GM23248 (cell line): ENCODE data around the gene MCIDAS. TPM values are rescaled to one million over a fixed set of nuclear protein-coding genes. Genes with fewer than 3 reads are reported as not detected.

ENCODE experiments used
- DNase-seq: peaks from one replicate; pipeline ENCODE4 v3.0.0-alpha.2; 2015
- H2AFZ ChIP-seq: fragments of 200-600 bp; sonication (generic); 2 replicates; pipeline ENCODE4 v1.6.1; 2016; ENCODE audit warnings: antibody characterized with exemption
- H3F3A ChIP-seq: fragments of 200-600 bp; sonication (generic); 2 replicates; pipeline ENCODE4 v1.6.1; 2016; ENCODE audit warnings: mild to moderate bottlenecking, antibody characterized with exemption, mixed run types; ENCODE audit not compliant: insufficient read depth
- H3K27ac ChIP-seq: fragments of 200-600 bp; sonication (generic); 2 replicates; pipeline ENCODE4 v1.5.1; 2016; ENCODE audit warnings: mild to moderate bottlenecking
- H3K27me3 ChIP-seq: fragments of 200-600 bp; sonication (generic); replicated peaks from 2 replicates; pipeline ENCODE4 v1.6.1; 2016; ENCODE audit warnings: mild to moderate bottlenecking; ENCODE audit not compliant: insufficient read depth
- H3K36me3 ChIP-seq: fragments of 200-600 bp; sonication (generic); 2 replicates; pipeline ENCODE4 v1.6.1; 2016; ENCODE audit warnings: low read depth, mild to moderate bottlenecking
- H3K4me1 ChIP-seq: fragments of 200-600 bp; sonication (generic); 2 replicates; pipeline ENCODE4 v1.6.1; 2016; ENCODE audit warnings: mild to moderate bottlenecking; ENCODE audit not compliant: insufficient read depth
- H3K4me2 ChIP-seq: fragments of 200-600 bp; sonication (generic); one replicate; pipeline ENCODE4 v1.6.1; 2016; ENCODE audit warnings: mild to moderate bottlenecking; ENCODE audit not compliant: unreplicated experiment
- H3K4me3 ChIP-seq: fragments of 200-600 bp; sonication (generic); 2 replicates; pipeline ENCODE4 v1.5.1; 2016; ENCODE audit warnings: mild to moderate bottlenecking
- H3K79me2 ChIP-seq: fragments of 200-600 bp; sonication (generic); 2 replicates; pipeline ENCODE4 v1.6.1; 2016; ENCODE audit warnings: mild to moderate bottlenecking; ENCODE audit not compliant: insufficient read depth
- H3K9ac ChIP-seq: fragments of 200-600 bp; sonication (generic); 2 replicates; pipeline ENCODE4 v1.6.1; 2016; ENCODE audit warnings: mild to moderate bottlenecking
- H3K9me2 ChIP-seq: fragments of 200-600 bp; sonication (generic); 2 replicates; pipeline ENCODE4 v1.6.1; 2016; ENCODE audit warnings: mixed run types, mild to moderate bottlenecking, moderate library complexity; ENCODE audit not compliant: insufficient read depth
- H3K9me3 ChIP-seq: fragments of 200-600 bp; sonication (generic); one replicate; pipeline ENCODE4 v1.6.1; 2017; ENCODE audit warnings: low read depth
- H4K20me1 ChIP-seq: fragments of 200-600 bp; sonication (generic); 2 replicates; pipeline ENCODE4 v1.6.0; 2016; ENCODE audit not compliant: insufficient read depth
- EZH2 ChIP-seq: fragments of 200-600 bp; sonication (generic); IDR thresholded peaks from 2 replicates; pipeline ENCODE4 v1.6.1; 2018; ENCODE audit warnings: antibody characterized with exemption, mild to moderate bottlenecking; ENCODE audit not compliant: insufficient read depth, poor library complexity, severe bottlenecking
- EZH2phosphoT487 ChIP-seq: fragments of 200-600 bp; sonication (generic); IDR thresholded peaks from 2 replicates; pipeline ENCODE4 v1.6.1; 2018; ENCODE audit warnings: antibody characterized with exemption, moderate library complexity, mild to moderate bottlenecking, low read depth; ENCODE audit not compliant: insufficient read depth
- WGBS, 2 experiments: methylation state at CpG; one replicate each; pipeline ENCODE4 v1.1.6; 2015 to 2017; ENCODE audit warnings: low lambda C conversion rate in 2 of 2, low coverage in 1 of 2; ENCODE audit errors: missing lambda C conversion rate in 2 of 2; 5-methylcytosine and 5-hydroxymethylcytosine counted together
- in situ Hi-C: fragments of 300-500 bp; cut with MboI; formaldehyde crosslinking; loops from 2 replicates; pipeline ENCODE4 v1.15.0; 2020
- polyA plus RNA-seq: library from polyadenylated mRNA; unstranded; fragments of >200 nt; fragmentation: Nextera tagmentation; extraction: Ambion mirVana; gene quantifications from 2 replicates; pipeline ENCODE4 v1.2.1, GENCODE V29; 2016
- total RNA-seq: library from RNA; depleted of rRNA; stranded (reverse); fragments of >200 nt; shearing (Covaris generic); gene quantifications from 2 replicates; pipeline ENCODE4 v1.2.3, GENCODE V29; 2014; rRNA removed

Gene MCIDAS
- total RNA-seq = not detected in 2 replicates
- polyA plus RNA-seq = not detected in 2 replicates

GRCh38 chr5:55226934-55227663 is at the start of gene MCIDAS:
MCIDAS (minus strand) TSS chr5:55227315; CDS start chr5:55227138, 177 bp downstream.
- Histone ChIP-seq H3K4me1 (no peaks in the 10 kb centered on the region), H3K4me2 (peak within 1 kb of the TSS; percentile 79), H3K9ac (0 out of 2 replicates have a peak within 1 kb of the TSS, but pooled peaks have one; percentile 11), H3K9me3 (no peaks in the 10 kb centered on the region), H3K36me3 (no peaks in the 10 kb centered on the region), H4K20me1 (no peaks in the 10 kb centered on the region), H3K27ac (no peak within 1 kb of the TSS), H3K4me3 (peak within 1 kb of the TSS; percentile 67), H3K79me2 (no peaks in the 10 kb centered on the region), H3K9me2 (no peaks in the 10 kb centered on the region), H2AFZ (peak within 1 kb of the TSS; percentile 77), H3K27me3 (peaks cover 97% of the 10 kb centered on the region), H3F3A (no peaks in the 10 kb centered on the region; the same call in 1 of the 2 replicates)
- WGBS, 2 experiments = 1 to 4% methylated on average over 28 to 72 of the region's 80 CpGs
- no peak for TF ChIP-seq EZH2
- no peak for TF ChIP-seq EZH2phosphoT487
- DNase-seq = peak; percentile 70
- in situ Hi-C loops = no loop called here

- peak; percentile 75 for DNase-seq
- peaks cover 13% of the 10 kb centered on the region for H3K4me1 ChIP-seq
- H4K20me1 ChIP-seq = no peaks in the 10 kb centered on the region
- H3K4me3 ChIP-seq = no peak overlapping the region
- no peaks in the 10 kb centered on the region for H3K9me2 ChIP-seq
- H3K79me2 ChIP-seq = peaks cover 4% of the 10 kb centered on the region; the same call in 1 of the 2 replicates
- no peaks in the 10 kb centered on the region for H3K9me3 ChIP-seq
- in situ Hi-C loops = no loop called here
- H2AFZ ChIP-seq = no peak overlapping the region
- H3K36me3 ChIP-seq = peaks cover 67% of the 10 kb centered on the region
- H3F3A ChIP-seq = peaks cover 18% of the 10 kb centered on the region
- H3K4me2 ChIP-seq = no peak overlapping the region
- TF ChIP-seq EZH2 (no peak), EZH2phosphoT487 (no peak)
- H3K9ac ChIP-seq = no peak overlapping the region
- WGBS, 2 experiments = 97 to 100% methylated on average over 1 of the region's 1 CpG
- no peaks in the 10 kb centered on the region for H3K27me3 ChIP-seq
- H3K27ac ChIP-seq = peak overlapping the region; percentile 8; the same call in 1 of the 2 replicates
Observed at GRCh38 chr5:55276771-55277170, 49.7 kb upstream of the MCIDAS start.

DNA sequence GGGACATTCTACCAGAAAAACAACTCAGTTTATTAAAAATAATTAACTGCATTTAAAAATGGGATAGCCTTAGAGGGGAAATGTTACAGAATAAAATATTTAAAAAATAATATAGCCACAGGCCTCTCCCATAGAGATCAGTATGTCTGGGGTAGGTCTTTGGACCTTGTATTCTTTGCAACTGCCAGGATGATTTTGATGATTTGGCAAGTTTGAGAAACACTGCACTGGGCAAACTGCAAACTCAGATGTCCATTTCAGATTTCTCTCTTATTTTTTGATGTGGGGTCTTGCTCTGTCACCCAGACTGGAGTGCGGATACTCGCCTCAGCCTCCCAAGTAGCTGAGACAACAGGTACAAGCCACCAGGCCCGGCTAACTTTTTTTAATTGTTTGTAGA is 31.2 kb upstream of the MCIDAS start:
- WGBS, 2 experiments = 99 to 100% methylated on average over 3 of the region's 3 CpGs
- Histone ChIP-seq H3K9me2 (no peaks in the 10 kb centered on the region), H3K36me3 (peaks cover 74% of the 10 kb centered on the region), H3K4me1 (no peaks in the 10 kb centered on the region), H3K27ac (no peak overlapping the region), H3F3A (peaks cover 7% of the 10 kb centered on the region; the same call in 1 of the 2 replicates), H3K4me3 (no peak overlapping the region), H4K20me1 (no peaks in the 10 kb centered on the region), H3K9ac (no peak overlapping the region), H3K79me2 (no peaks in the 10 kb centered on the region), H3K27me3 (no peaks in the 10 kb centered on the region), H2AFZ (no peak overlapping the region), H3K9me3 (no peaks in the 10 kb centered on the region), H3K4me2 (no peak overlapping the region)
- DNase-seq = no peak
- in situ Hi-C loops = no loop called here
- TF ChIP-seq EZH2 = no peak
- TF ChIP-seq EZH2phosphoT487 = no peak

- TF ChIP-seq EZH2phosphoT487 (no peak), EZH2 (no peak)
- Histone ChIP-seq H3K79me2 (no peaks in the 10 kb centered on the region), H3K9ac (no peak overlapping the region), H2AFZ (no peak overlapping the region), H3K9me2 (no peaks in the 10 kb centered on the region), H3F3A (peaks cover 12% of the 10 kb centered on the region; the same call in 1 of the 2 replicates), H3K9me3 (no peaks in the 10 kb centered on the region), H4K20me1 (no peaks in the 10 kb centered on the region), H3K4me2 (no peak overlapping the region), H3K27me3 (no peaks in the 10 kb centered on the region), H3K36me3 (peaks cover 43% of the 10 kb centered on the region), H3K27ac (no peak overlapping the region), H3K4me3 (no peak overlapping the region), H3K4me1 (no peaks in the 10 kb centered on the region)
- 93 to 96% methylated on average over 4 of the region's 4 CpGs for WGBS, 2 experiments
- in situ Hi-C loops = no loop called here
- no peak for DNase-seq
Observed at GRCh38 chr5:55254802-55255201, 27.7 kb upstream of the MCIDAS start.
